DOHH2 (cell line): ENCODE results near the gene CDK5.

Source experiments
- H3F3A ChIP-seq: fragments of 200-600 bp; sonication (generic), shearing (Covaris generic); 2 replicates; pipeline ENCODE4 v1.6.0; 2016; ENCODE audit warnings: antibody characterized with exemption, mild to moderate bottlenecking; ENCODE audit not compliant: control insufficient read depth, insufficient read depth
- H3K27ac ChIP-seq: fragments of 200-600 bp; sonication (generic); 2 replicates; pipeline ENCODE4 v1.5.1; 2014; ENCODE audit warnings: low read depth, mild to moderate bottlenecking, low read length, moderate library complexity
- H3K27me3 ChIP-seq: fragments of 200-600 bp; sonication (generic); 2 replicates; pipeline ENCODE4 v1.6.1; 2014; ENCODE audit warnings: mild to moderate bottlenecking, low read length, mixed read lengths; ENCODE audit not compliant: control insufficient read depth
- H3K36me3 ChIP-seq: fragments of 200-600 bp; sonication (generic); 2 replicates; pipeline ENCODE4 v1.6.1; 2014; ENCODE audit warnings: mild to moderate bottlenecking, low read length, moderate library complexity, mixed read lengths; ENCODE audit not compliant: control insufficient read depth
- H3K4me1 ChIP-seq: fragments of 200-600 bp; sonication (generic); 2 replicates; pipeline ENCODE4 v1.6.1; 2014; ENCODE audit warnings: mild to moderate bottlenecking, low read length, mixed read lengths; ENCODE audit not compliant: control insufficient read depth
- H3K4me2 ChIP-seq: fragments of 200-600 bp; sonication (generic); 2 replicates; pipeline ENCODE4 v1.6.0; 2014; ENCODE audit warnings: mild to moderate bottlenecking, low read length, moderate library complexity
- H3K4me3 ChIP-seq: fragments of 200-600 bp; sonication (generic); 2 replicates; pipeline ENCODE4 v1.5.1; 2014; ENCODE audit warnings: mild to moderate bottlenecking, low read length, mixed read lengths
- H3K79me2 ChIP-seq: fragments of 200-600 bp; sonication (generic); 2 replicates; pipeline ENCODE4 v1.6.1; 2014; ENCODE audit warnings: mild to moderate bottlenecking, low read length, mixed read lengths; ENCODE audit not compliant: control insufficient read depth
- H3K9me2 ChIP-seq: fragments of 200-600 bp; sonication (generic); replicated peaks from 2 replicates; pipeline ENCODE4 v1.6.1; 2014; ENCODE audit warnings: mild to moderate bottlenecking, low read length, mixed read lengths; ENCODE audit not compliant: control insufficient read depth
- H3K9me3 ChIP-seq: fragments of 200-600 bp; sonication (generic); 2 replicates; pipeline ENCODE4 v1.6.1; 2014; ENCODE audit warnings: antibody characterized with exemption, low read length, mixed read lengths; ENCODE audit not compliant: control insufficient read depth, insufficient read depth
- H4K20me1 ChIP-seq: fragments of 200-600 bp; sonication (generic); 2 replicates; pipeline ENCODE4 v1.6.0; 2014; ENCODE audit warnings: low read depth, mild to moderate bottlenecking, antibody characterized with exemption, low read length, moderate library complexity; ENCODE audit not compliant: control insufficient read depth, insufficient read depth
- CTCF ChIP-seq: fragments of 200-600 bp; sonication (generic); IDR thresholded peaks from one replicate; pipeline ENCODE4 v1.5.1; 2014; ENCODE audit warnings: antibody characterized with exemption, mild to moderate bottlenecking, low read depth, low read length; ENCODE audit not compliant: poor library complexity, severe bottlenecking
- EZH2phosphoT487 ChIP-seq: fragments of 200-600 bp; sonication (generic); IDR thresholded peaks from 2 replicates; pipeline ENCODE4 v1.6.1; 2017; ENCODE audit warnings: borderline replicate concordance, mild to moderate bottlenecking, antibody characterized with exemption, low read length, moderate library complexity, mixed read lengths

Gene CDK5

GRCh38 chr7:151066273-151066974, 8.7 kb upstream of the CDK5 start:
- peaks cover 83% of the 10 kb centered on the region for H3K36me3 ChIP-seq
- H4K20me1 ChIP-seq, result no peaks in the 10 kb centered on the region

GRCh38 chr7:151065516-151065915, 7.8 kb upstream of the CDK5 start:
- Histone ChIP-seq H3K36me3 (peaks cover 74% of the 10 kb centered on the region), H4K20me1 (peaks cover 7% of the 10 kb centered on the region; the same call in 1 of the 2 replicates), H3K4me3 (no peak overlapping the region), H3K27me3 (no peaks in the 10 kb centered on the region), H3K9me3 (no peaks in the 10 kb centered on the region), H3K27ac (no peak overlapping the region), H3K4me2 (no peak overlapping the region), H3F3A (no peaks in the 10 kb centered on the region), H3K4me1 (peaks cover 9% of the 10 kb centered on the region), H3K9me2 (no peaks in the 10 kb centered on the region), H3K79me2 (peaks cover 20% of the 10 kb centered on the region)
- TF ChIP-seq CTCF, result no peak
- no peak for TF ChIP-seq EZH2phosphoT487

More at GRCh38 chr7:151066273-151066974, 8.7 kb upstream of the CDK5 start:
- Histone ChIP-seq H3K4me2 (no peak overlapping the region), H3F3A (no peaks in the 10 kb centered on the region), H3K9me2 (no peaks in the 10 kb centered on the region), H3K4me3 (no peak overlapping the region), H3K79me2 (peaks cover 11% of the 10 kb centered on the region), H3K27ac (no peak overlapping the region), H3K4me1 (peaks cover under 1% of the 10 kb centered on the region; the same call in 1 of the 2 replicates), H3K9me3 (no peaks in the 10 kb centered on the region), H3K27me3 (no peaks in the 10 kb centered on the region)
- TF ChIP-seq CTCF (no peak), EZH2phosphoT487 (no peak)

DNA sequence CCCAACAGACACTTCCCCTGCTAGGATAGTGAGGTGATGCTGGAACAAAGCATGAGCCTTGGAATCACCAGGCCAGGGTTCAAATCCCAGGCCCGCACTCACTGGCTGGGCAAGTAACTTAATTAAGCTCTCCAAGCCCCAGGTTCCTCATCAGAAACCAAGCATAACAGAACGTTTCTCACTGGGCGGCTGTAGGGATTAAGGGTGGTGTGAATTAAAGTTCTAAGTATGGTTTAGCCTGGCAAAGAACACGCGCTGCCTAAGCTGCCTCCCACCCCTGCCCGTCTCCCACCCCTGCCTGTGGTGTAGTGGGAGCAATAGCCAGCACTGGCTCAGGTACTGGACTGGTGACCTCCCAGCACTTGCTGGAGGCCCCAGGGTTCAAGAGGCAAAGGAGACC, 7.3 kb upstream of the CDK5 start:
- TF ChIP-seq EZH2phosphoT487, result no peak
- TF ChIP-seq CTCF, result no peak
- Histone ChIP-seq H3K27me3 (no peaks in the 10 kb centered on the region), H3K9me3 (no peaks in the 10 kb centered on the region), H3K27ac (no peak overlapping the region), H3K4me2 (no peak overlapping the region), H3K4me1 (peaks cover 12% of the 10 kb centered on the region), H4K20me1 (peaks cover 7% of the 10 kb centered on the region; the same call in 1 of the 2 replicates), H3K4me3 (no peak overlapping the region), H3F3A (no peaks in the 10 kb centered on the region), H3K9me2 (no peaks in the 10 kb centered on the region), H3K79me2 (peaks cover 26% of the 10 kb centered on the region), H3K36me3 (peaks cover 73% of the 10 kb centered on the region)
